Measurements from ENCODE around the gene SND1. TPM values are rescaled to one million over a fixed set of nuclear protein-coding genes. Genes with fewer than 3 reads are reported as not detected.

SND1 gene
- total and polyA plus RNA-seq, 2 donors (not counting 3 experiments of a cell fraction or from before 2014, with no cell fraction given) = 116 to 249 TPM

DNA sequence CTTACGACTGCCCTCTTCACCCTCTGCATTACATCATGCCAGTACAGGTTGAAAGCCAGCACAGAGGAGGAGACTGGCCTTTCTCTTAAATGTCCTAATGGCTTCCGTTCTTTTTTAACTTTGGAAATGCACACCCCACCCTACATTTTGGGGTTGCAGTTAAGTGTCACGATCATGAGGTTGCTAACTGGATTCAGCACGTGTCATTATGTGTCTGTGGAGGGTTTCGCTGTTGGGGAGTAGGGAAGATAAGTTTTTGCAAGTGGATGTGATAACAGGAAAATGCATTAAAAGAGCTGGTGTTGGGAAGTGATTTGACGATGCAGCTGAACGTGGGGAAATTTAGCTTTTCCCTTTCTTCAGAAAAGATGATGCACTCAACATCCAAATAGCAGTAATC lies 243.4 kb downstream of the SND1 start:
- Histone ChIP-seq H2AFZ (ENCODE audit: low read depth, low read length) (no peak overlapping the region), H3K27me3 (ENCODE audit: control insufficient read depth in 2 of 2, insufficient read depth in 2 of 2, low read length in 2 of 2) (no peaks in the 10 kb centered on the region), H3K4me3 (replicated peaks in 1 of 3; ENCODE audit: insufficient read depth in 1 of 3, low read depth in 1 of 3, low read length in 3 of 3) (no peak overlapping the region), H3K4me1 (ENCODE audit: control insufficient read depth, extremely low read depth, insufficient read depth, low read length) (peaks cover 19% of the 10 kb centered on the region), H3K27ac (ENCODE audit: insufficient read depth, low read depth, low read length) (no peak overlapping the region), H3K9ac (replicated peaks; ENCODE audit: extremely low read depth, insufficient read depth, low read length) (no peak overlapping the region), H3K79me2 (ENCODE audit: control insufficient read depth, insufficient read depth, low read length) (peaks cover 33% of the 10 kb centered on the region), H3K4me2 (ENCODE audit: insufficient read depth, low read length) (no peak overlapping the region), H3K9me3 (replicated peaks; ENCODE audit: control insufficient read depth, insufficient read depth, low read length) (no peaks in the 10 kb centered on the region), H3K9me1 (replicated peaks; ENCODE audit: control insufficient read depth, extremely low read depth, insufficient read depth, low read length) (no peaks in the 10 kb centered on the region), H3K36me3 (ENCODE audit: control insufficient read depth in 2 of 2, extremely low read depth in 1 of 2, insufficient read depth in 2 of 2, low read length in 2 of 2) (peaks cover 0 to 3% of the 10 kb centered on the region in 2 experiments), H4K20me1 (replicated peaks; ENCODE audit: control insufficient read depth, extremely low read depth, insufficient read depth, low read length) (peaks cover 2% of the 10 kb centered on the region)
- dilution Hi-C loops (cut with MboI; ENCODE audit: extremely low pct_ligation_motif_present, low sequenced_read_pairs) (no loop called here), intact Hi-C loops (cut with micrococcal nuclease) (no loop called here)
- no TSS peak for BruUV-seq (replicated peaks)
- TF ChIP-seq POLR2A (IDR thresholded peaks at IDR 0.05; ENCODE audit: low read depth, low read length) = no peak
- no peak for TF ChIP-seq FOS (IDR thresholded peaks at IDR 0.05; ENCODE audit: borderline replicate concordance, insufficient read depth, low read length)
- TF ChIP-seq JUN (IDR thresholded peaks at IDR 0.05; ENCODE audit: borderline replicate concordance, insufficient read depth, insufficient read length, low read depth) = no peak
- TF ChIP-seq MYC (IDR thresholded peaks at IDR 0.05; ENCODE audit: low read depth, low read length) = no peak
- TF ChIP-seq, protein P1, sequence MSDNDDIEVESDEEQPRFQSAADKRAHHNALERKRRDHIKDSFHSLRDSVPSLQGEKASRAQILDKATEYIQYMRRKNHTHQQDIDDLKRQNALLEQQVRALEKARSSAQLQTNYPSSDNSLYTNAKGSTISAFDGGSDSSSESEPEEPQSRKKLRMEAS (IDR thresholded peaks at IDR 0.05; ENCODE audit: insufficient read depth, insufficient read length) = no peak
- no peak for TF ChIP-seq GATA2 (IDR thresholded peaks at IDR 0.05; ENCODE audit: insufficient read depth, insufficient read length, low read depth, low read length)
- no peak for TF ChIP-seq EZH2 (IDR thresholded peaks at IDR 0.05; ENCODE audit: borderline replicate concordance, low read depth, low read length, severe bottlenecking)
- TF ChIP-seq POLR2AphosphoS5 (IDR thresholded peaks at IDR 0.05; ENCODE audit: insufficient read depth, low read depth, low read length) = no peak
- TF ChIP-seq, protein P2, sequence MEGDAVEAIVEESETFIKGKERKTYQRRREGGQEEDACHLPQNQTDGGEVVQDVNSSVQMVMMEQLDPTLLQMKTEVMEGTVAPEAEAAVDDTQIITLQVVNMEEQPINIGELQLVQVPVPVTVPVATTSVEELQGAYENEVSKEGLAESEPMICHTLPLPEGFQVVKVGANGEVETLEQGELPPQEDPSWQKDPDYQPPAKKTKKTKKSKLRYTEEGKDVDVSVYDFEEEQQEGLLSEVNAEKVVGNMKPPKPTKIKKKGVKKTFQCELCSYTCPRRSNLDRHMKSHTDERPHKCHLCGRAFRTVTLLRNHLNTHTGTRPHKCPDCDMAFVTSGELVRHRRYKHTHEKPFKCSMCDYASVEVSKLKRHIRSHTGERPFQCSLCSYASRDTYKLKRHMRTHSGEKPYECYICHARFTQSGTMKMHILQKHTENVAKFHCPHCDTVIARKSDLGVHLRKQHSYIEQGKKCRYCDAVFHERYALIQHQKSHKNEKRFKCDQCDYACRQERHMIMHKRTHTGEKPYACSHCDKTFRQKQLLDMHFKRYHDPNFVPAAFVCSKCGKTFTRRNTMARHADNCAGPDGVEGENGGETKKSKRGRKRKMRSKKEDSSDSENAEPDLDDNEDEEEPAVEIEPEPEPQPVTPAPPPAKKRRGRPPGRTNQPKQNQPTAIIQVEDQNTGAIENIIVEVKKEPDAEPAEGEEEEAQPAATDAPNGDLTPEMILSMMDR (IDR thresholded peaks at IDR 0.05; ENCODE audit: extremely low read depth in 1 of 2, insufficient read depth in 1 of 2, low read depth in 1 of 2, low read length in 2 of 2) = no peak
- DNase-seq (ENCODE audit: low read depth, low spot score) (no peak), FAIRE-seq (no peak)
- CTCF ChIA-PET = interaction anchor here (0.8 to 1.6 kb wide), 3 partner anchors 12 to 103 kb away, joined by 3 read pairs; no protein-coding TSS in a partner anchor
- POLR2A ChIA-PET = interaction anchor here (0.9 kb wide), 1 partner anchor 18 kb away, joined by 3 read pairs; no protein-coding TSS in a partner anchor

Measured in endothelial cell of umbilical vein (primary cell).